Raji (cell line): ENCODE data around the gene SLC4A4.

Experiments
- POLR2A ChIP-seq: IDR thresholded peaks from 2 replicates; pipeline ENCODE4 v1.6.1; 2011; ENCODE audit warnings: low read depth, low read length, control low read depth; ENCODE audit not compliant: insufficient read depth

SLC4A4 gene

GRCh38 chr4:71338846-71339593 is at the start of gene SLC4A4:
Gene SLC4A4 (plus strand): TSS chr4:71339020.
- no peak for TF ChIP-seq POLR2A

- no peak for TF ChIP-seq POLR2A
Measured at GRCh38 chr4:71290074-71290473, 48.7 kb upstream of the SLC4A4 start.

GRCh38 chr4:71290476-71290875 is 48.3 kb upstream of the SLC4A4 start:
- no peak for TF ChIP-seq POLR2A

GRCh38 chr4:71292228-71292627 is 46.6 kb upstream of the SLC4A4 start:
- TF ChIP-seq POLR2A: no peak

GRCh38 chr4:71293705-71294104 is 45.1 kb upstream of the SLC4A4 start:
- no peak for TF ChIP-seq POLR2A

- no peak for TF ChIP-seq POLR2A
Measured at GRCh38 chr4:71294301-71294700, 44.5 kb upstream of the SLC4A4 start.

GRCh38 chr4:71296945-71297344 is 41.9 kb upstream of the SLC4A4 start:
- TF ChIP-seq POLR2A: no peak

- no peak for TF ChIP-seq POLR2A
Measured at GRCh38 chr4:71300362-71300761, 38.5 kb upstream of the SLC4A4 start.

GRCh38 chr4:71300964-71301363 is 37.9 kb upstream of the SLC4A4 start:
- TF ChIP-seq POLR2A: no peak

GRCh38 chr4:71303287-71303686 is 35.5 kb upstream of the SLC4A4 start:
- TF ChIP-seq POLR2A: no peak

- no peak for TF ChIP-seq POLR2A
Measured at GRCh38 chr4:71303850-71304249, 35.0 kb upstream of the SLC4A4 start.

- no peak for TF ChIP-seq POLR2A
Measured at GRCh38 chr4:71304289-71304850, 34.5 kb upstream of the SLC4A4 start.

GRCh38 chr4:71307729-71308128 is 31.1 kb upstream of the SLC4A4 start:
- no peak for TF ChIP-seq POLR2A

GRCh38 chr4:71322425-71322824 is 16.4 kb upstream of the SLC4A4 start:
- no peak for TF ChIP-seq POLR2A

GRCh38 chr4:71333368-71333767 is 5.5 kb upstream of the SLC4A4 start:
- TF ChIP-seq POLR2A: no peak

GRCh38 chr4:71333960-71334359 is 4.9 kb upstream of the SLC4A4 start:
- no peak for TF ChIP-seq POLR2A

- no peak for TF ChIP-seq POLR2A
Measured at GRCh38 chr4:71334465-71334882, 4.3 kb upstream of the SLC4A4 start.
